ENCODE data around the gene CDH23.

Gene CDH23

DNA sequence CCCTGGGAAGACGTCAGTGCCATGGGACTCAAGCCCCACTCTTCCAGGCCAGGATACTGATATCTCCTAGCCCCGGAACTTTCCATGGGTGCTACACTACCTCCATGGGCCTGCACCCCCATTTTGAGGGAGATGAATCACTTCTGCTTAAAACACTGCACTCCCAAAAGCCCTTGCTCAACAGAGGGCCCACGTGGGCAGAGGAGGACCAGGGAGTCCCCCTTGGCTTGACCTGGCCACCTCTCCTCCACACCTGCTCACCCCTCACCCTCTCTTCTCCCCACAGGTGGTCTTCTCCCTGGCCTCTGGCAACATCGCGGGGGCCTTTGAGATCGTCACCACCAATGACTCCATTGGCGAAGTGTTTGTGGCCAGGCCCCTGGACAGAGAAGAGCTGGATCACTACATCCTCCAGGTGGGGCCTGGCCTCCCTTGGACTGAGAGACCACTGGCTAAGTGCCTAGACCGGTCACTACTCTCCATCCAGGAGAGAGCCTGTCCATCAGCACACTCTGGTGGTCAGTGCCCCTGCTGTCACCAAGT lies 342.7 kb downstream of the CDH23 start:
- no peak for DNase-seq (ENCODE audit: low read depth)
- TF ChIP-seq, protein P1, sequence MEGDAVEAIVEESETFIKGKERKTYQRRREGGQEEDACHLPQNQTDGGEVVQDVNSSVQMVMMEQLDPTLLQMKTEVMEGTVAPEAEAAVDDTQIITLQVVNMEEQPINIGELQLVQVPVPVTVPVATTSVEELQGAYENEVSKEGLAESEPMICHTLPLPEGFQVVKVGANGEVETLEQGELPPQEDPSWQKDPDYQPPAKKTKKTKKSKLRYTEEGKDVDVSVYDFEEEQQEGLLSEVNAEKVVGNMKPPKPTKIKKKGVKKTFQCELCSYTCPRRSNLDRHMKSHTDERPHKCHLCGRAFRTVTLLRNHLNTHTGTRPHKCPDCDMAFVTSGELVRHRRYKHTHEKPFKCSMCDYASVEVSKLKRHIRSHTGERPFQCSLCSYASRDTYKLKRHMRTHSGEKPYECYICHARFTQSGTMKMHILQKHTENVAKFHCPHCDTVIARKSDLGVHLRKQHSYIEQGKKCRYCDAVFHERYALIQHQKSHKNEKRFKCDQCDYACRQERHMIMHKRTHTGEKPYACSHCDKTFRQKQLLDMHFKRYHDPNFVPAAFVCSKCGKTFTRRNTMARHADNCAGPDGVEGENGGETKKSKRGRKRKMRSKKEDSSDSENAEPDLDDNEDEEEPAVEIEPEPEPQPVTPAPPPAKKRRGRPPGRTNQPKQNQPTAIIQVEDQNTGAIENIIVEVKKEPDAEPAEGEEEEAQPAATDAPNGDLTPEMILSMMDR (IDR thresholded peaks at IDR 0.05; ENCODE audit: control insufficient read depth, insufficient read depth, low read depth, low read length, missing control alignments), result no peak
- no peak overlapping the region for H3K4me3 ChIP-seq (ENCODE audit: control insufficient read depth, low read depth, low read length)

DNA sequence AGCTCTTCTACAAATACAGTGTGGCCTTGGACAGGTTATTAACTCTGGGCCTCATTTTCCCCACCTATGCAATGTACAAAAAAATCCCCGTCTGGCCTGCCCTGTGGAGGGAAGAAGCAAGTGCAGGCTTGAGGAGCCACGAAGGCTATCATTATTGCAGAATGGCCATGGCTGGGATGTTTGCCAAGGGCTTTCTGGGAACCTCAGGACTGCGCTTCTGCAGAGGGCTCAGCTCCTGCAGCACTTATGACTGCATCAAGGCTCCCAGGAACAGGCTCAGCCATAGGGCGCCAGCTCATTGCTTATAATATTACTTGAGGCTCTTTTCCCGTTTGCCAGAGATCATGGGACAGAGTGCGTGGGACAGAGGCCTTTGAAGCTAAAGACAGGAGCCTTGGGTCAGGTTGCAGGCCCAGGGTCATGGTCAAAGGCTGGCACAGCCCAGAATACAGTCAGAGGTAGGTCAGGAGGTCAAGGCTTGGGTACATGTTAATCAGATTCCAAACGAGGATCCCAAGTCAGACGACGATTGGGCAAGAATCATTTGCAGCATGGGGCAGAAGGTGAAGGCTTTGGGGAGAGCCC lies 343.4 kb downstream of the CDH23 start:
- TF ChIP-seq, protein P1 (IDR thresholded peaks at IDR 0.05; ENCODE audit: control insufficient read depth, insufficient read depth, low read depth, low read length, missing control alignments), result no peak
- no peak for DNase-seq (ENCODE audit: low read depth)
- no peak overlapping the region for H3K4me3 ChIP-seq (ENCODE audit: control insufficient read depth, low read depth, low read length)

DNA sequence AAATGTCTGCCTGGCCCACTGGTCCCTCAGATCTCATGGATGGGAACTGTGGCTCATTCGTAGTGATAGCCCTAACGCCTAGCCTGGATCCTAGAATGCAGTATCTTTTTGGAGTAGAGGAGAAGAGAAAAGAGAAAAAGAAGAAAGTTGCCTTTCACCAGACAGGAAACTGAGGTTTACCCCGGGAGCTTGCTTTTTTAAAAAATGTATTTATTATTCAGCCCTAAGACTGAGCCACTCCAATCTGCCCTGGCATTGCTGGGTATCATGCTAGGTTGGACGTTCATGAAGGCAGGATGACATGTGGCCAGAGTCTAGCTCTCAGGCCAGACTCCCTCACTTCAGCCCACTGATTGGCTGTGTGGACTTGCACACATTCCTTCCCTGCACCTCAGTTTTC lies 344.3 kb downstream of the CDH23 start:
- TF ChIP-seq, protein P1 (IDR thresholded peaks at IDR 0.05; ENCODE audit: control insufficient read depth, insufficient read depth, low read depth, low read length, missing control alignments), result no peak
- DNase-seq (ENCODE audit: low read depth), result no peak
- no peak overlapping the region for H3K4me3 ChIP-seq (ENCODE audit: control insufficient read depth, low read depth, low read length)

DNA sequence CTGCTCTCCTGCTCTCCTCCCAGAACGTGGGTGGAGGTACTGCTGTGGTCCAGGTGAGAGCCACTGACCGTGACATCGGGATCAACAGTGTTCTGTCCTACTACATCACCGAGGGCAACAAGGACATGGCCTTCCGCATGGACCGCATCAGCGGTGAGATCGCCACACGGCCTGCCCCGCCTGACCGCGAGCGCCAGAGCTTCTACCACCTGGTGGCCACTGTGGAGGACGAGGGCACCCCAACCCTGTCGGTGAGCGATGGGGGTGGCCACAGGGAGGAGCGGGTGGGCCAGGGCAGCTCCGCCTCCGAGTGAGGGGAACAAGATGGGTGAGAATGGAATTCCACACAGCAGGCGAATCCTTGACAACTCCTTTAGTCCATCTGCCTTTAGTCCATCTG lies 345.0 kb downstream of the CDH23 start:
- no peak overlapping the region for H3K4me3 ChIP-seq (ENCODE audit: control insufficient read depth, low read depth, low read length)
- TF ChIP-seq, protein P1 (IDR thresholded peaks at IDR 0.05; ENCODE audit: control insufficient read depth, insufficient read depth, low read depth, low read length, missing control alignments), result no peak
- no peak for DNase-seq (ENCODE audit: low read depth)

DNA sequence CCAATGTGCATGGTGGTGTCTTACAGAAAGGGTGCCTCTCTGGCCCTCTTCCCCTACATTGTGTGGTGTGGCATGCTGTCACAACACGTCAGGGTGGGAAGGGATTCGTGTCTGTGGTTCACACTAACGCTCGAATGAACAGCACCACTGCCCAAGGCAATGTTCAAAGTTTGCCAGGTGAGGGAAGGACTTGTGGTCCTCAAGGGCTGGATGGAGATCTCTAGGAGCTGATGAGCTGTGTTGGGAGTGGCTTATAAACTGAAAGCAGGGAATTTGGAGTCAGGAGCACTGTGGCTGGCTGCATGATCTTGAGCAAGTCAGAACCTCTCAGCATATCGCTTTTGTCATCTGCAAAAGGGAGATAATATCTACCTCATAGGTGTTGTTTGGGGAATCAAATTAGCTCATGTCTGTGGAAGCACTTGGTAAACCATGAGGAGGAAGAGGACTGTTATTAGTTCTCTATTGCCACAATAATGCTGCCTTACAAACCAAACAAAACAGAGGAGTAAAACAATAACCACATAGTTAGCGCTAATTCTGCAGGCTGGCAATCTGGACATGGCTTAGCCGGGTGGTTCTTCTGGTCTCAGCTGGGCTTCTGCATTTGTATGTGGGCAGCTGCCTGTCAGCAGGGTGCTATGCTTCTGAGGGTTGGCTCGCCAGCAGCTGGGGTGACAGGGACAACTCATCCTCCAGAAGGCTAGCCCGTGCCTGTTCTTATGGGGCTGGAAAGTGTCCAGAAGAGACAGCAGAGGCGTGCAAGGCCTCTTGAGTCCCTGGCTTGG lies 345.8 kb downstream of the CDH23 start:
- no peak for DNase-seq (ENCODE audit: low read depth)
- TF ChIP-seq, protein P1 (IDR thresholded peaks at IDR 0.05; ENCODE audit: control insufficient read depth, insufficient read depth, low read depth, low read length, missing control alignments), result no peak
- H3K4me3 ChIP-seq (ENCODE audit: control insufficient read depth, low read depth, low read length), result no peak overlapping the region

- no peak for DNase-seq (ENCODE audit: low read depth)
- no peak overlapping the region for H3K4me3 ChIP-seq (ENCODE audit: control insufficient read depth, low read depth, low read length)
- TF ChIP-seq, protein P1 (IDR thresholded peaks at IDR 0.05; ENCODE audit: control insufficient read depth, insufficient read depth, low read depth, low read length, missing control alignments), result no peak
Measured at GRCh38 chr10:71743089-71743838, 346.5 kb downstream of the CDH23 start.
